ENCODE results near the gene WNT6. TPM values are rescaled to one million over a fixed set of nuclear protein-coding genes. Genes with fewer than 3 reads are reported as not detected.

WNT6 gene
- total and polyA plus RNA-seq, 2 of the 8 experiments (the other 6 are each of a cell fraction or from before 2014, with no cell fraction given) = not detected

DNA sequence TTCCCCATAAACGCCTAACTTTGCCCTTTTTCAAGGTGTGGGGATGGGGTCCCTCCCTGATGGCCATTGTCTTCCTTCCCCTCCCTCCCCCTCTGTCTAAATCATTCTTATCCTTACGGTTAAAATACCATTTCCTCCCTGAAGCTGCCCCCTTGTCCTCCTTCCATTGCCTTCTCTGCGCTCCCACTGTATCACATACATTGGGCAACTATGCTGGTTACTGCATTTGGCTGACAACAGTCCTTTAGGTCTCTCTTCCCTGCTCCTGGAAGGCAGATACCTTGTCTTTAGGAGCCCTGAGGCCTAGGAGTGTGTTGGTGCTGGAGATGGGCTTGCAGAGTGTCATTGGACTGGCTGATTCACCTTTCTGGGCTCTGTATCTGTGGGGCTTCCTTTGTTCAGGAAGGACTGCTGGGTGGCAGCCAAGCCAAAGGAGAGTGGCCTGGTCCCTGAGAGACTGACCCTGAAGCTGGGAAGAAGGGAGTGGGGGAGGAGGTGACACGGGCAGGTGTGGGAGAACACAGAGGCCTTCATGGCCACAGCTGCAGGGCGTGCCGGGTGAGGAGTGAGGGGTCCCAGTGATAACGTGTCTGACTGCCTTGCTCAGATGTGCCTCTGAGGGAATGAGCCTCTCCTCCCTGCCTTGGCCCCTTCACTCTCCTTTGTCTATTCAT is 2.2 kb downstream of the WNT6 start:
- CTCF ChIA-PET (ENCODE audit: partially characterized antibody) = interaction anchor here (1.3 to 7.4 kb wide), 6 partner anchors 9 to 104 kb away, joined by 3 to 83 read pairs (median 10); no protein-coding TSS in a partner anchor
- Histone ChIP-seq H3K79me1 (ENCODE audit: low read depth, low read length) (no peaks in the 10 kb centered on the region), H3K27ac (ENCODE audit: low read depth, low read length) (no peak overlapping the region), H3K4me3 (ENCODE audit: extremely low read depth in 1 of 4, insufficient read depth in 2 of 4, low read depth in 3 of 4, low read length in 4 of 4) (no peak overlapping the region), H3K79me2 (ENCODE audit: control insufficient read depth in 1 of 2, insufficient read depth in 2 of 2, low read length in 2 of 2) (no peaks in the 10 kb centered on the region), H2BK120ac (replicated peaks; ENCODE audit: low read depth, low read length) (no peak overlapping the region), H4K8ac (ENCODE audit: extremely low read depth, insufficient read depth, low read length) (no peak overlapping the region; the same call in 1 of the 2 replicates), H3K4me2 (ENCODE audit: insufficient read depth in 1 of 2, low read depth in 2 of 2, low read length in 2 of 2) (peak overlapping the region; percentile 61 to 72; a peak in 1 of 4 replicates), H3K4ac (replicated peaks; ENCODE audit: insufficient read length, low read depth, low read length) (no peak overlapping the region), H3K9ac (replicated peaks in 1 of 4; ENCODE audit: extremely low read depth in 1 of 4, low read depth in 3 of 4, low read length in 3 of 4) (no peak overlapping the region), H2AK5ac (ENCODE audit: low read depth, low read length) (peak overlapping the region; percentile 88), H2BK12ac (ENCODE audit: low read depth, low read length) (no peak overlapping the region), H3K9me3 (ENCODE audit: insufficient read depth in 2 of 2, low read depth in 1 of 2, low read length in 1 of 2) (no peaks in the 10 kb centered on the region), H4K5ac (ENCODE audit: insufficient read length, low read depth, low read length) (no peak overlapping the region), H3K36me3 (ENCODE audit: control insufficient read depth in 2 of 4, insufficient read depth in 4 of 4, low read length in 3 of 4) (peaks cover 0 to 2% (median 0%) of the 10 kb centered on the region in 4 experiments; a peak in 1 of 8 replicates), H3K4me1 (replicated peaks in 1 of 4; ENCODE audit: control insufficient read depth in 3 of 4, insufficient read depth in 4 of 4, low read length in 3 of 4) (peaks cover 4 to 30% (median 15%) of the 10 kb centered on the region in 4 experiments), H3K14ac (ENCODE audit: insufficient read length) (no peak overlapping the region), H3K18ac (ENCODE audit: extremely low read depth, low read length) (no peak overlapping the region), H4K91ac (replicated peaks; ENCODE audit: insufficient read length, low read length) (no peak overlapping the region), H2BK20ac (ENCODE audit: low read length) (no peak overlapping the region), H3K23me2 (ENCODE audit: low read depth, low read length) (peaks cover 5% of the 10 kb centered on the region; the same call in 1 of the 2 replicates), H3K23ac (ENCODE audit: insufficient read length) (no peak overlapping the region), H2BK15ac (ENCODE audit: low read length) (peak overlapping the region; percentile 82; the same call in 1 of the 2 replicates), H4K20me1 (replicated peaks in 1 of 2; ENCODE audit: control insufficient read depth in 1 of 2, insufficient read depth in 2 of 2, low read length in 2 of 2) (peaks cover 11 to 15% of the 10 kb centered on the region in 2 experiments), H2BK5ac (ENCODE audit: low read depth, low read length) (no peak overlapping the region), H2AFZ (ENCODE audit: low read length) (no peak overlapping the region), H3K27me3 (replicated peaks in 1 of 4; ENCODE audit: control insufficient read depth in 3 of 4, extremely low read depth in 1 of 4, insufficient read depth in 3 of 4, low read length in 3 of 4) (peaks cover 65 to 93% (median 87%) of the 10 kb centered on the region in 4 experiments), H3K56ac (replicated peaks; ENCODE audit: insufficient read length, low read depth, low read length) (no peak overlapping the region)
- POLR2A ChIA-PET (ENCODE audit: partially characterized antibody) = interaction anchor here (0.7 to 2.1 kb wide), 3 partner anchors 10 to 119 kb away, joined by 3 to 7 read pairs (median 4); no protein-coding TSS in a partner anchor
- FAIRE-seq (no peak), DNase-seq (ENCODE audit: low read depth in 1 of 2, low spot score in 2 of 2) (no peak)
- no peak for TF ChIP-seq POLR2AphosphoS5 (IDR thresholded peaks at IDR 0.05; ENCODE audit: low read depth, low read length)
- WGBS, 2 experiments (ENCODE audit: extremely low coverage in 1 of 2, insufficient coverage in 1 of 2, insufficient read length in 1 of 2, insufficient replicate concordance in 2 of 2, low coverage in 1 of 2, low lambda C conversion rate in 2 of 2, missing lambda C conversion rate in 1 of 2) = 39% methylated on average over 7 of the region's 7 CpGs; no CpG with 5 or more reads in 1 of the 2 experiments
